Panc1 (cell line): Measurements from ENCODE around the gene MACF1. TPM values are rescaled to one million over a fixed set of nuclear protein-coding genes. Genes with fewer than 3 reads are reported as not detected.
"Not testable (repeated sequence)": the region's sequence is repeated elsewhere in the genome, so short reads cannot be mapped to it uniquely, and the experiment has no call there.

Experiments
- ATAC-seq: fragments of 200-7000 bp; cut with Tn5 transposase; 2 replicates; pipeline ENCODE4 v1.9.1; 2020; ENCODE audit warnings: mild to moderate bottlenecking, moderate library complexity
- BruUV-seq: library from RNA; stranded (reverse); fragments of 400-500 nt; replicated peaks from 2 replicates; lab custom pipeline; 2021; lab: Mats Ljungman, UMichigan
- CTCF ChIA-PET: fragments of 300-600 bp; sonication (Branson Sonifier 250); formaldehyde crosslinking; loops from one replicate; lab custom pipeline; 2022; ENCODE audit warnings: antibody characterized with exemption; lab: Charles Lee
- POLR2A ChIA-PET: fragments of 300-600 bp; sonication (Branson Sonifier 250); formaldehyde crosslinking; loops from one replicate; lab custom pipeline; 2022; ENCODE audit warnings: antibody characterized with exemption; lab: Charles Lee
- DNase-seq: peaks from one replicate; pipeline ENCODE4 v3.0.0-alpha.2; 2010; ENCODE audit warnings: low read depth, low spot score
- H3K27ac ChIP-seq: 2 replicates; pipeline ENCODE4 v1.5.1; 2011; ENCODE audit warnings: mild to moderate bottlenecking, low read length, inconsistent platforms
- H3K27me3 ChIP-seq: fragments of 200-500 bp; sonication (Bioruptor generic); 2 replicates; pipeline ENCODE4 v1.6.0; 2014; ENCODE audit warnings: low read length, inconsistent platforms; ENCODE audit not compliant: control insufficient read depth, insufficient read depth
- H3K36me3 ChIP-seq: fragments of 200-500 bp; sonication (Bioruptor generic); 2 replicates; pipeline ENCODE4 v1.5.1; 2014; ENCODE audit warnings: inconsistent platforms, mild to moderate bottlenecking, low read length, moderate library complexity; ENCODE audit not compliant: control insufficient read depth, insufficient read depth
- H3K4me1 ChIP-seq: 2 replicates; pipeline ENCODE4 v1.5.1; 2011; ENCODE audit warnings: inconsistent platforms, mild to moderate bottlenecking, low read length, moderate library complexity; ENCODE audit not compliant: control insufficient read depth, insufficient read depth
- H3K4me3 ChIP-seq, 2 experiments: 2 replicates each; pipeline ENCODE4 v1.5.1; 2011 to 2012; ENCODE audit warnings: low read depth in 2 of 2, low read length in 2 of 2, mild to moderate bottlenecking in 2 of 2, inconsistent platforms in 1 of 2, moderate library complexity in 1 of 2
- H3K9me3 ChIP-seq: fragments of 200-500 bp; sonication (Bioruptor generic); 2 replicates; pipeline ENCODE4 v1.5.1; 2014; ENCODE audit warnings: low read depth, mild to moderate bottlenecking, inconsistent platforms, low read length, moderate library complexity; ENCODE audit not compliant: control insufficient read depth, insufficient read depth
- POLR2AphosphoS5 ChIP-seq: IDR thresholded peaks from 2 replicates; pipeline ENCODE4 v1.6.1; 2012; ENCODE audit warnings: mild to moderate bottlenecking, low read depth, low read length, moderate library complexity
- REST ChIP-seq, 2 experiments: IDR thresholded peaks; 2 replicates each; pipeline ENCODE4 v1.6.1; 2011 to 2012; ENCODE audit warnings: low read depth in 2 of 2, control low read depth in 1 of 2, low read length in 1 of 2, mild to moderate bottlenecking in 1 of 2, moderate library complexity in 1 of 2; ENCODE audit not compliant: insufficient read depth in 1 of 2
- SIN3A ChIP-seq: IDR thresholded peaks from 2 replicates; pipeline ENCODE4 v1.6.1; 2012; ENCODE audit warnings: low read depth, mild to moderate bottlenecking, low read length, moderate library complexity, borderline replicate concordance; ENCODE audit not compliant: insufficient read depth
- TCF7L2 ChIP-seq: IDR thresholded peaks from 2 replicates; pipeline ENCODE4 v1.6.1; 2011; ENCODE audit warnings: mild to moderate bottlenecking, low read depth, low read length, inconsistent platforms
- in situ Hi-C: cut with HindIII; loops from 2 replicates; pipeline ENCODE4 v1.10.0; 2016; ENCODE audit warnings: low sequenced_read_pairs, low pct_unique_long_range_greater_than_20kb
- intact Hi-C: fragments of 100-400 bp; cut with micrococcal nuclease; formaldehyde crosslinking; loops from one replicate; pipeline ENCODE4 v1.10.0; 2022; ENCODE audit not compliant: unreplicated experiment
- total RNA-seq: library from RNA; stranded (reverse); gene quantifications from one replicate; pipeline ENCODE4 v1.2.1, GENCODE V29; 2021; ENCODE audit not compliant: unreplicated experiment
- TF ChIP-seq, protein P1 (sequence below): fragments of 450-650 bp; IDR thresholded peaks from 2 replicates; pipeline ENCODE4 v1.5.1; 2017; ENCODE audit warnings: mild to moderate bottlenecking

The MACF1 gene
- total RNA-seq, 1 experiment from 2014 or later = 413 TPM

GRCh38 chr1:39446986-39447567 lies 242.6 kb downstream of the MACF1 start:
- no peak for DNase-seq
- CTCF ChIA-PET = no interaction called here
- Histone ChIP-seq H3K27me3 (no peaks in the 10 kb centered on the region), H3K27ac (no peak overlapping the region), H3K4me1 (no peaks in the 10 kb centered on the region), H3K4me3 (no peak overlapping the region), H3K9me3 (no peaks in the 10 kb centered on the region), H3K36me3 (peaks cover 72% of the 10 kb centered on the region)
- POLR2A ChIA-PET = interaction anchor here (0.5 kb wide), 1 partner anchor 105 kb away, joined by 3 read pairs; no protein-coding TSS in a partner anchor
- ATAC-seq = no peak
- intact Hi-C loops (no loop called here), in situ Hi-C loops (no loop called here)
- BruUV-seq = no TSS peak
- TF ChIP-seq POLR2AphosphoS5 (no peak), SIN3A (no peak)

GRCh38 chr1:39450041-39450440 lies 245.5 kb downstream of the MACF1 start:
- POLR2A ChIA-PET, DNase-seq, ATAC-seq, in situ Hi-C loops, H3K27ac ChIP-seq, H3K4me3 ChIP-seq, H3K27me3 ChIP-seq, H3K9me3 ChIP-seq, CTCF ChIA-PET, BruUV-seq, H3K4me1 ChIP-seq, intact Hi-C loops: not testable (repeated sequence)
- peaks cover 73% of the 10 kb centered on the region for H3K36me3 ChIP-seq

DNA sequence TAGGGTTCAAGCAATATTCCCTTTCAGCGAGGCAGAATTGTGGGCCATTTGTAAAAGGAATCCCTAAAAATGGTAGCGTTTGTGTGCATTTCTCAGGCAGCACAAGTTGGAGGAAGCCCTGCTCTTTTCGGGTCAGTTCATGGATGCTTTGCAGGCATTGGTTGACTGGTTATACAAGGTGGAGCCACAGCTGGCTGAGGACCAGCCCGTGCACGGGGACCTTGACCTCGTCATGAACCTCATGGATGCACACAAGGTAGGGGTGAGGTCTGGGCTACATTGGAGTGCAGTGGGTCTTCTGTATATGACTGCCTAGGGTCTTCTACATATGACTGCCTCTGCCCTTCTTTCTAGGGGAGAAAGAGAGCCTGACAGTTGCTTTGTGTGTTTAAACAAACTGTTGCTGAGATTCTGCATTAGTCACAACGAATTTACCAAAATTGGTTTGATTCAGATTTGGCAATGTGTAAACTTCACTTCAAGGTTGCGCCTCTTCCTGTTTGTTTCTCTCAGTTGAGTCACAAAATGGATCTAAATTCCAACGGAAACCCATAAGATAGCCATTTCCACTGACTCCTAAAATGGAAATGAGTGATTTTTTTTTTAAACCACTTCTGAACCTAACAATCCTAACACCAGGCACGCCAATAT lies 246.6 kb downstream of the MACF1 start:
- no peaks in the 10 kb centered on the region for H3K27me3 ChIP-seq
- in situ Hi-C loops = no loop called here
- H3K9me3 ChIP-seq = no peaks in the 10 kb centered on the region
- no peak for DNase-seq
- H3K27ac ChIP-seq = no peak overlapping the region
- intact Hi-C loops = no loop called here
- TF ChIP-seq POLR2AphosphoS5 = no peak
- TF ChIP-seq REST (IDR thresholded peaks at IDR 0.05; ENCODE audit: insufficient read depth in 1 of 2, low read depth in 2 of 2, low read length in 1 of 2) = no peak
- TF ChIP-seq, protein P1, sequence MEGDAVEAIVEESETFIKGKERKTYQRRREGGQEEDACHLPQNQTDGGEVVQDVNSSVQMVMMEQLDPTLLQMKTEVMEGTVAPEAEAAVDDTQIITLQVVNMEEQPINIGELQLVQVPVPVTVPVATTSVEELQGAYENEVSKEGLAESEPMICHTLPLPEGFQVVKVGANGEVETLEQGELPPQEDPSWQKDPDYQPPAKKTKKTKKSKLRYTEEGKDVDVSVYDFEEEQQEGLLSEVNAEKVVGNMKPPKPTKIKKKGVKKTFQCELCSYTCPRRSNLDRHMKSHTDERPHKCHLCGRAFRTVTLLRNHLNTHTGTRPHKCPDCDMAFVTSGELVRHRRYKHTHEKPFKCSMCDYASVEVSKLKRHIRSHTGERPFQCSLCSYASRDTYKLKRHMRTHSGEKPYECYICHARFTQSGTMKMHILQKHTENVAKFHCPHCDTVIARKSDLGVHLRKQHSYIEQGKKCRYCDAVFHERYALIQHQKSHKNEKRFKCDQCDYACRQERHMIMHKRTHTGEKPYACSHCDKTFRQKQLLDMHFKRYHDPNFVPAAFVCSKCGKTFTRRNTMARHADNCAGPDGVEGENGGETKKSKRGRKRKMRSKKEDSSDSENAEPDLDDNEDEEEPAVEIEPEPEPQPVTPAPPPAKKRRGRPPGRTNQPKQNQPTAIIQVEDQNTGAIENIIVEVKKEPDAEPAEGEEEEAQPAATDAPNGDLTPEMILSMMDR = no peak
- no peak for TF ChIP-seq SIN3A
- no peak for TF ChIP-seq TCF7L2
- ChIA-PET CTCF (no interaction called here), POLR2A (no interaction called here)
- no peak overlapping the region for H3K4me3 ChIP-seq
- H3K36me3 ChIP-seq = peaks cover 69% of the 10 kb centered on the region
- ATAC-seq = no peak; the same call in 1 of the 2 replicates
- no TSS peak for BruUV-seq
- no peaks in the 10 kb centered on the region for H3K4me1 ChIP-seq
